ENCODE results near the gene CDC42BPA. TPM values are rescaled to one million over a fixed set of nuclear protein-coding genes. Genes with fewer than 3 reads are reported as not detected.
"Not testable (repeated sequence)": the region's sequence is repeated elsewhere in the genome, so short reads cannot be mapped to it uniquely, and the experiment has no call there.

Gene CDC42BPA
- polyA plus RNA-seq, 2 of the 4 experiments (the other 2 are of a cell fraction) = 11.4 to 28.4 TPM

- Histone ChIP-seq H3K4me1 (no peaks in the 10 kb centered on the region), H3K27ac (no peak overlapping the region), H3K4me3 (no peak overlapping the region), H3K9me3 (no peaks in the 10 kb centered on the region), H3K4me2 (no peak overlapping the region)
- FAIRE-seq (no peak), ATAC-seq (no peak), DNase-seq (ENCODE audit: low read depth in 1 of 2, low spot score in 1 of 2) (no peak)
- WGBS (ENCODE audit: missing lambda C conversion rate) = 91% methylated on average over 4 of the region's 4 CpGs
- POLR2A ChIA-PET = no interaction called here
- CTCF ChIA-PET = no interaction called here
- no peak for TF ChIP-seq POLR2A (IDR thresholded peaks at IDR 0.05; ENCODE audit: low read length)
- no peak for TF ChIP-seq SMC3 (IDR thresholded peaks at IDR 0.05)
Observed at GRCh38 chr1:227136210-227136820, 182.0 kb downstream of the CDC42BPA start.

- DNase-seq (ENCODE audit: low read depth in 1 of 2, low spot score in 1 of 2) (no peak), ATAC-seq (no peak), FAIRE-seq (no peak)
- Histone ChIP-seq H3K9me3 (no peaks in the 10 kb centered on the region), H3K4me1 (no peaks in the 10 kb centered on the region), H3K4me3 (no peak overlapping the region), H3K4me2 (no peak overlapping the region), H3K27ac (no peak overlapping the region)
- ChIA-PET POLR2A (no interaction called here), CTCF (interaction anchor here (1.2 kb wide), 1 partner anchor 23 kb away, joined by 3 read pairs; no protein-coding TSS in a partner anchor)
- 76% methylated on average over 2 of the region's 2 CpGs for WGBS (ENCODE audit: missing lambda C conversion rate)
- no peak for TF ChIP-seq HES2 (IDR thresholded peaks at IDR 0.05)
- no peak for TF ChIP-seq CEBPB (IDR thresholded peaks at IDR 0.05)
- no peak for TF ChIP-seq CHD2 (IDR thresholded peaks at IDR 0.05; ENCODE audit: low read length, partially characterized antibody)
- no peak for TF ChIP-seq NR3C1 (IDR thresholded peaks at IDR 0.05)
- no peak for TF ChIP-seq RFX5 (IDR thresholded peaks at IDR 0.05)
- TF ChIP-seq FOXS1 (CRISPR knock-in tag; IDR thresholded peaks at IDR 0.05) = no peak
- TF ChIP-seq HOXA7 (CRISPR knock-in tag; IDR thresholded peaks at IDR 0.05) = no peak
- no peak for TF ChIP-seq PHF8 (IDR thresholded peaks at IDR 0.05; ENCODE audit: borderline replicate concordance, low read depth)
- no peak for TF ChIP-seq ELK1 (IDR thresholded peaks at IDR 0.05; ENCODE audit: low read depth, low read length)
Observed at GRCh38 chr1:227134686-227135314, 183.5 kb downstream of the CDC42BPA start.

- CTCF ChIA-PET = interaction anchor here (1.5 kb wide), 1 partner anchor 304 kb away, joined by 4 read pairs; no protein-coding TSS in a partner anchor
- ATAC-seq = not testable (repeated sequence)
Observed at GRCh38 chr1:227132695-227133094, 185.6 kb downstream of the CDC42BPA start.

GRCh38 chr1:227131193-227131592 is 187.1 kb downstream of the CDC42BPA start:
- ChIA-PET CTCF (interaction anchor here (0.7 to 1.8 kb wide), 8 partner anchors 12 to 312 kb away, joined by 3 to 10 read pairs (median 4); no protein-coding TSS in a partner anchor), POLR2A (no interaction called here)
- Histone ChIP-seq H3K4me3 (no peak overlapping the region), H3K9me3 (no peaks in the 10 kb centered on the region), H3K4me1 (no peaks in the 10 kb centered on the region), H3K27ac (no peak overlapping the region), H3K4me2 (no peak overlapping the region)
- DNase-seq (ENCODE audit: low read depth in 1 of 2, low spot score in 1 of 2) = peak; percentile 34 to 48
- 74% methylated on average over 3 of the region's 3 CpGs for WGBS (ENCODE audit: missing lambda C conversion rate)
- ATAC-seq = peak; percentile 78 to 80; a peak in 5 of 6 replicates
- no peak for FAIRE-seq
- TF ChIP-seq SMC3 (IDR thresholded peaks at IDR 0.05) (peak; percentile 61), MAZ (IDR thresholded peaks at IDR 0.05; ENCODE audit: borderline replicate concordance, low read depth, low read length) (no peak), CEBPB (IDR thresholded peaks at IDR 0.05) (no peak), CTCF (IDR thresholded peaks at IDR 0.05) (peak; percentile 56), RAD21 (conservative IDR thresholded peaks at IDR 0.05 in 1 of 2, IDR thresholded peaks at IDR 0.05 in 1 of 2) (peak; percentile 47 to 53; a peak in 3 of 5 replicates)

More at GRCh38 chr1:227132695-227133094, 185.6 kb downstream of the CDC42BPA start:
- H3K27ac ChIP-seq; H3K9me3 ChIP-seq; H3K4me3 ChIP-seq; DNase-seq (ENCODE audit: low read depth in 1 of 2, low spot score in 1 of 2); POLR2A ChIA-PET; H3K4me2 ChIP-seq; H3K4me1 ChIP-seq; FAIRE-seq: not testable (repeated sequence)
- WGBS (ENCODE audit: missing lambda C conversion rate) = 88% methylated on average over 11 of the region's 32 CpGs
